T-helper 9 cell (primary cell): ENCODE measurements around the gene BEND4.
"Not testable (repeated sequence)": the region's sequence is repeated elsewhere in the genome, so short reads cannot be mapped to it uniquely, and the experiment has no call there.

Experiments
- DNase-seq: peaks from one replicate; pipeline ENCODE4 v3.0.0-alpha.2; 2020
- total RNA-seq, 2 donors: gene quantifications; one replicate each; lab custom pipeline; 2026; lab: John Stamatoyannopoulos, UW

Gene BEND4
- total RNA-seq: 0 to 0.77 reads per million in 2 donors

GRCh38 chr4:42152507-42153504 is at the start of gene BEND4:
BEND4 (minus strand) TSS chr4:42152655; CDS start chr4:42152143, 512 bp downstream.
- no peak for DNase-seq

- no peak for DNase-seq
Measured at GRCh38 chr4:42197341-42197740, 44.9 kb upstream of the BEND4 start.

- DNase-seq: no peak
Measured at GRCh38 chr4:42172921-42173320, 20.5 kb upstream of the BEND4 start.

- DNase-seq: no peak
Measured at GRCh38 chr4:42172128-42172790, 19.8 kb upstream of the BEND4 start.

GRCh38 chr4:42167709-42168108 is 15.3 kb upstream of the BEND4 start:
- no peak for DNase-seq

GRCh38 chr4:42166186-42166585 is 13.7 kb upstream of the BEND4 start:
- DNase-seq: not testable (repeated sequence)

GRCh38 chr4:42159271-42160001 is 7.0 kb upstream of the BEND4 start:
- DNase-seq: no peak

GRCh38 chr4:42151568-42152506 is 618 bp downstream of the BEND4 start:
- no peak for DNase-seq

GRCh38 chr4:42150653-42151567 is 1.5 kb downstream of the BEND4 start:
- no peak for DNase-seq

- DNase-seq: no peak
Measured at GRCh38 chr4:42149004-42149403, 3.5 kb downstream of the BEND4 start.

- DNase-seq: no peak
Measured at GRCh38 chr4:42148425-42148824, 4.0 kb downstream of the BEND4 start.

GRCh38 chr4:42144028-42144427 is 8.4 kb downstream of the BEND4 start:
- DNase-seq: no peak

GRCh38 chr4:42142591-42142990 is 9.9 kb downstream of the BEND4 start:
- DNase-seq: no peak

GRCh38 chr4:42136371-42136770 is 16.1 kb downstream of the BEND4 start:
- DNase-seq: no peak

GRCh38 chr4:42133006-42133405 is 19.4 kb downstream of the BEND4 start:
- DNase-seq: no peak

- no peak for DNase-seq
Measured at GRCh38 chr4:42132099-42132498, 20.4 kb downstream of the BEND4 start.

GRCh38 chr4:42123071-42123644 is 29.3 kb downstream of the BEND4 start:
- no peak for DNase-seq

GRCh38 chr4:42122237-42122636 is 30.2 kb downstream of the BEND4 start:
- no peak for DNase-seq

- no peak for DNase-seq
Measured at GRCh38 chr4:42119886-42120285, 32.6 kb downstream of the BEND4 start.

- DNase-seq: no peak
Measured at GRCh38 chr4:42112846-42113245, 39.6 kb downstream of the BEND4 start.
